Metanephros (tissue), 2 donors: ENCODE results near the gene OR5D16. TPM values are rescaled to one million over a fixed set of nuclear protein-coding genes. Genes with fewer than 3 reads are reported as not detected.

ENCODE experiments used
- small RNA-seq: library from RNA; depleted of rRNA; stranded (forward); fragments of <200 nt; gene quantifications from one replicate; pipeline ENCODE3, GENCODE V24; 2014; ENCODE audit warnings: low replicate concordance
- total RNA-seq: library from RNA; depleted of rRNA; stranded (reverse); fragments of >200 nt; gene quantifications from one replicate; pipeline ENCODE4 v1.2.3, GENCODE V29; 2014

Gene OR5D16
- not detected for total RNA-seq

DNA sequence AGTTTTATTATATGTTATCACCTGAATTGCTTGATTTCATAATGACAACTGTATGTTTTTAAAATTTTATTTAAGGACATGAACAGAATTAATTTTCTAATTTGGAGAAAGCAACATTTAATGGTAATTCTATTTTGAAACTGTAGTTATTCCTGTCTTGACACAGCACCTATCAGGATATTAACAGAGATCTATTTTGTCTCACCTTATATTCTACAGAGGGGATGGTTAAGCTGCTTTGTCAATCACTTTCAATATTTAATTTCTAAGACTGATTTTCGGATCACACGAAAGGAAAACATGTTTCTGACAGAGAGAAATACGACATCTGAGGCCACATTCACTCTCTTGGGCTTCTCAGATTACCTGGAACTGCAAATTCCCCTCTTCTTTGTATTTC, at the start of gene OR5D16:
Gene OR5D16, plus strand, starts transcription at position 301 of the 400 bp plus-strand sequence. Its CDS starts 0 bp downstream, at position 301.

DNA sequence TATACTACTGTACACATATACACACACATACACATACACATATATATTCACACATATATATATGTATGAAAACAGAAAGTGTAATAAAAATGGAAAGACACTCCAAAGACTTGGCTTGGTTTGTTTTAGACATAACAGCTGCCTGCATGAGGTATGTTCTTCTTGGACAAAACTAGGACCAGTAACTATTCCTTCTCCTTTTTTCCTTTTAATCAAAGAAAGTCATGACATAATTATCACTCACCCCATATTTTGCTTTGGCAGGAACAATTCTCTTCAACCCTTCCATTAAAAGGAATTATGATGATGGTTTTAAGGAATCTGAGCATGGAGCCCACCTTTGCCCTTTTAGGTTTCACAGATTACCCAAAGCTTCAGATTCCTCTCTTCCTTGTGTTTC, 43.3 kb upstream of the OR5D16 start, which contains the start of gene OR5D14:
Gene OR5D14, plus strand, starts transcription at position 301 of the 400 bp plus-strand sequence. Its CDS starts 0 bp downstream, at position 301.

DNA sequence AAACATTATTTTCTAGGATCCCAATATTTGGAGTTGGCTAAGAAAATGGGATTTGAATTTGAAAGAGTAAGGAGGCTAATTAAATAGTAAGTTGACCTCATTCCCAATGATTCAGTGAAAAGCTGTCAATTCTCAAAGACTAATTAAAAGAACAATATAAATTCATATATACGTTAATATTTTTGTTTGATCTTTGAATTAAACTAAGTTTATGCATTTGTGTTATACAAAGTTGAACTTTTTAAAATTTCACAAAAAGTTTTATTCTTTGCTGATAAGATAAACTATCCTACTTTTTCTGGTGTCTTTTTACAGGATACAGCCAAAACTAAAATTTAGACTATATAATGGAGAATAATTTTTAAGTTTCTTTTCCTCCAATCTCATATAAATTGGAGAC, 27.5 kb upstream of the OR5D16 start, which contains the start of gene OR5L1:
Gene OR5L1, plus strand, starts transcription at position 301 of the 400 bp plus-strand sequence. CDS start 100 bp downstream, outside the sequence.

DNA sequence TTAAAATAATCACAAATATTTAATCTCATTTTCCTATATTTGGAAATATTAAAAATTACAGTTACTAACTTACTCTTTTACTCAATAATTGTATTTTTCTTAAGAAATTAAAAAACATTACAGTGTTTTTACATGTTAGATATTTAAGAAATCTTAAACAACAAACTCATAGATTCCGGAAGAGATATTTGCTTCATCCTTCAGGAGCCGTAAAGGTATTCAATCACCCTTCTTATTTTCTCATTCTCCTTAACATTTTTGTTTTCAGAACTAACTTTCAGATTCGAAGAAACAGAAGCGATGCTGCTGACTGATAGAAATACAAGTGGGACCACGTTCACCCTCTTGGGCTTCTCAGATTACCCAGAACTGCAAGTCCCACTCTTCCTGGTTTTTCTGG, 19.2 kb upstream of the OR5D16 start, which contains the start of gene OR5D18:
Gene OR5D18, plus strand, starts transcription at position 301 of the 400 bp plus-strand sequence. Its CDS starts 0 bp downstream, at position 301.

DNA sequence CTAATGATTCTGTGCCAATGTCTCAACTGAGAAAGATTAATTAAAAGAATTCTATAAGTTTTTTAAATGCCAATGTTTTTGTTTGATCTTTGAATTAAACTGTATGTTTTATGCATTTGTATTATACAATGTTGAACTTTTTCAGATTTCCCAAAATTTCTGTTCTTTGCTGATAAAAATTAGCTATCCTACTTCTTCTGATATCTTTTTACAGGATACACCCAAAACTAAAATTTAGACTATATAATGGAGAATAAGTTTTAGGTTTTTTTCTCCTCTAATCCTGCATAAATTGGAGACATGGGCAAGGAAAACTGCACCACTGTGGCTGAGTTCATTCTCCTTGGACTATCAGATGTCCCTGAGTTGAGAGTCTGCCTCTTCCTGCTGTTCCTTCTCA, 11.6 kb upstream of the OR5D16 start, which contains the start of gene OR5L2:
Gene OR5L2, plus strand, starts transcription at position 301 of the 400 bp plus-strand sequence. Its CDS starts 0 bp downstream, at position 301.

DNA sequence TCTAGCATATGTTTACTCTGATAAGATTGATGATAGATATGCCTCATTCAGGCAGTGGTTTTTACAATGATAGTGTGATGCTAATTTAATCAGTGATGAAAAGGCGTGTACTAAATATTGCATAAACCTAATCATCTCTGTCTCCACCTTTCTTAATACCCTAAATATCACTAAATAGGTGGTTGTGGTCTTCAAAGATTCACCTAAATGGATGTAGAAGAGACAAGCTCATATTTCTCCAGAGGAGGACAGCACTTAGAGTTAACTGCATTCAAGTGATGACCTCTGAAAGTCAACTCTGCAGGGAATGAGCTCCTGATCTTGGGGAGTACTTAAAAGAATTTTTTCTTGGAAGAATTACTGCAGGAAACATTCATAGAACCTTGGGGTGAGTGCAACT, 44.4 kb downstream of the OR5D16 start, which contains the start of gene TRIM51:
Gene TRIM51, plus strand, starts transcription at position 301 of the 400 bp plus-strand sequence. CDS start 2,132 bp downstream, outside the sequence.

Small RNAs within 50 kb of the gene (small RNA-seq; reads per million reads assigned to genes)
- gene AC036111.3: not detected

Other genes starting within 250 kb of the OR5D16 start
- gene OR4C11, start 231.1 kb upstream of the OR5D16 start, total RNA-seq: not detected
- gene OR4P4, start 203.6 kb upstream of the OR5D16 start, total RNA-seq: not detected
- not detected for gene OR4S2, start 190.4 kb upstream of the OR5D16 start, total RNA-seq
- gene OR4C6, start 176.6 kb upstream of the OR5D16 start, total RNA-seq: not detected
- not detected for gene OR5D13, start 65.3 kb upstream of the OR5D16 start, total RNA-seq
- not detected for gene OR5D14, start 43.2 kb upstream of the OR5D16 start, total RNA-seq
- not detected for gene OR5L1, start 27.4 kb upstream of the OR5D16 start, total RNA-seq
- gene OR5D18, start 19.1 kb upstream of the OR5D16 start, total RNA-seq: not detected
- not detected for gene OR5L2, start 11.5 kb upstream of the OR5D16 start, total RNA-seq
- not detected for gene TRIM51, start 44.5 kb downstream of the OR5D16 start, total RNA-seq
- not detected for gene OR5W2, start 75.8 kb downstream of the OR5D16 start, total RNA-seq
- gene OR5I1, start 97.6 kb downstream of the OR5D16 start, total RNA-seq: not detected
- gene OR10AG1, start 131.2 kb downstream of the OR5D16 start, total RNA-seq: not detected
- not detected for gene OR5F1, start 155.9 kb downstream of the OR5D16 start, total RNA-seq
- not detected for gene OR5AS1, start 188.9 kb downstream of the OR5D16 start, total RNA-seq